ENCODE data around the gene KITLG. TPM values are rescaled to one million over a fixed set of nuclear protein-coding genes. Genes with fewer than 3 reads are reported as not detected.
A peak's percentile ranks its signal among the peaks of the same experiment; 100 is the strongest.

KITLG gene
- total RNA-seq, 1 experiment from 2014 or later: 11.7 TPM

GRCh38 chr12:88472248-88472647, 108.0 kb downstream of the KITLG start:
- H3K4me1 Mint-ChIP-seq: peaks cover 18 to 24% of the 10 kb centered on the region in 2 experiments
- H2AK5ac ChIP-seq (ENCODE audit: insufficient read length, low read length): no peak overlapping the region
- no peaks in the 10 kb centered on the region for H3K27me3 ChIP-seq (ENCODE audit: insufficient read depth, low read length)
- peak overlapping the region in 1 of 3 experiments; percentile 87; a peak in 1 of 7 replicates for H3K27ac Mint-ChIP-seq
- H3K23ac ChIP-seq (ENCODE audit: insufficient read length, low read depth, low read length): no peak overlapping the region
- H3K56ac ChIP-seq (ENCODE audit: insufficient read length, low read depth, low read length): no peak overlapping the region
- H3K4ac ChIP-seq (ENCODE audit: low read depth, low read length): no peak overlapping the region
- no peaks in the 10 kb centered on the region for H3K4me1 ChIP-seq (ENCODE audit: insufficient read depth, low read length)
- no peak overlapping the region for H3K27ac ChIP-seq (ENCODE audit: insufficient read length, low read depth, low read length)
- no peak overlapping the region for H3K9ac ChIP-seq (ENCODE audit: extremely low read depth, insufficient read length, low read length)
- no peak for DNase-seq
- H3K9me3 ChIP-seq (ENCODE audit: control insufficient read depth, low read depth, low read length): peaks cover 4% of the 10 kb centered on the region
- no peaks in the 10 kb centered on the region for H3K23me2 ChIP-seq (ENCODE audit: insufficient read length, low read depth, low read length, poor library complexity, severe bottlenecking)
- no peak overlapping the region for H3K14ac ChIP-seq (ENCODE audit: insufficient read depth, low read length)
- no peak overlapping the region for H4K91ac ChIP-seq (ENCODE audit: insufficient read length, low read depth, low read length)
- H4K20me1 ChIP-seq (ENCODE audit: control insufficient read depth, insufficient read depth, insufficient read length): no peaks in the 10 kb centered on the region
- no peak overlapping the region for H4K8ac ChIP-seq (replicated peaks; ENCODE audit: insufficient read length, low read depth, low read length)
- no peak overlapping the region for H2BK12ac ChIP-seq (ENCODE audit: insufficient read length, low read depth, low read length)
- no peak overlapping the region for H3K4me2 ChIP-seq (ENCODE audit: insufficient read depth, insufficient read length, low read length)
- no peak overlapping the region for H2BK120ac ChIP-seq (ENCODE audit: low read depth, low read length, poor library complexity, severe bottlenecking)
- H3K18ac ChIP-seq (ENCODE audit: insufficient read length, low read depth, low read length): no peak overlapping the region
- no peak for TF ChIP-seq CTCF (conservative IDR thresholded peaks at IDR 0.05)
- H2BK15ac ChIP-seq (ENCODE audit: low read depth, low read length): no peak overlapping the region
- H3T11ph ChIP-seq (ENCODE audit: low read length): no peak overlapping the region
- peaks cover 13 to 24% of the 10 kb centered on the region in 2 experiments for H3K9me3 Mint-ChIP-seq
- H3K36me3 Mint-ChIP-seq (ENCODE audit: insufficient read depth in 1 of 3, low read depth in 3 of 3): peaks cover 9 to 18% (median 14%) of the 10 kb centered on the region in 3 experiments
- no peaks in the 10 kb centered on the region for H3K27me3 Mint-ChIP-seq (ENCODE audit: low read depth)
- no peak overlapping the region for H2BK5ac ChIP-seq (ENCODE audit: insufficient read length, low read length)
- H3K4me3 Mint-ChIP-seq: no peak overlapping the region
- no peaks in the 10 kb centered on the region for H3K79me1 ChIP-seq (ENCODE audit: insufficient read depth, low read depth, low read length, poor library complexity, severe bottlenecking)
- no peak overlapping the region for H2BK20ac ChIP-seq (ENCODE audit: low read depth, low read length, poor library complexity, severe bottlenecking)
- no CpG with 5 or more reads among the region's 2 CpGs for WGBS (ENCODE audit: extremely low coverage, insufficient read length, low lambda C conversion rate)
- no peaks in the 10 kb centered on the region for H3K79me2 ChIP-seq (ENCODE audit: insufficient read depth, low read length)
- no peak overlapping the region for H2AFZ ChIP-seq (ENCODE audit: low read length)
- H4K5ac ChIP-seq (ENCODE audit: insufficient read length, low read depth, low read length): no peak overlapping the region

Data from H9 (cell line).